IPS DF 19.7 (cell line): ENCODE results near the gene SYNCRIP.
A peak's percentile ranks its signal among the peaks of the same experiment; 100 is the strongest.
"Not testable (repeated sequence)": the region's sequence is repeated elsewhere in the genome, so short reads cannot be mapped to it uniquely, and the experiment has no call there.

Experiments used
- DNase-seq: peaks from one replicate; pipeline ENCODE4 v3.0.0-alpha.2; 2013; ENCODE audit warnings: low read depth, low spot score

SYNCRIP gene

GRCh38 chr6:85670573-85670972, 27.9 kb upstream of the SYNCRIP start:
- no peak for DNase-seq

DNA sequence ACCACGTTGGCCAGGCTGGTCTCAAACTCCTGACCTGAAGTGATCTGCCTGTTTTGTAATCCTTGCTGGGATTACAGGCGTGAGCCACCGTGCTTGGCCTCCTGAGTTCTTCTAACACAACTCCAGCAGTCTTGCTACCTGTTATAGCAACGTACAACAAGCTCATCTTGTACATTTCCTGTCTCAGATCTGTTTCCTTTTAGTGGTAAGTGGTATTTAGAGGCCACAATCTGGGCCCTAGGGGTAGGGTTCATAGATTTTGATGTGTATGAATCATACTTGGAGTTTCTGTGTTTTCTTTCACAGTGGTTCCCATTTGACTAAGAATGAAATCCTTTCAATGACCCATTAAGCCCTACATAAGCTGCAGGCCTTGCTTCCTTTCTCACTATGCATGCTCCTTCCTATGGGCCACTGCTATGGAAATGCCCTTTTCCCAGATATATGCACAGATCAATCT, 27.1 kb upstream of the SYNCRIP start:
- no peak for DNase-seq

GRCh38 chr6:85662251-85662650, 19.6 kb upstream of the SYNCRIP start:
- DNase-seq = no peak

- no peak for DNase-seq
Measured at GRCh38 chr6:85660181-85660611, 17.5 kb upstream of the SYNCRIP start.

- no peak for DNase-seq
Measured at GRCh38 chr6:85650606-85651005, 7.9 kb upstream of the SYNCRIP start.

DNA sequence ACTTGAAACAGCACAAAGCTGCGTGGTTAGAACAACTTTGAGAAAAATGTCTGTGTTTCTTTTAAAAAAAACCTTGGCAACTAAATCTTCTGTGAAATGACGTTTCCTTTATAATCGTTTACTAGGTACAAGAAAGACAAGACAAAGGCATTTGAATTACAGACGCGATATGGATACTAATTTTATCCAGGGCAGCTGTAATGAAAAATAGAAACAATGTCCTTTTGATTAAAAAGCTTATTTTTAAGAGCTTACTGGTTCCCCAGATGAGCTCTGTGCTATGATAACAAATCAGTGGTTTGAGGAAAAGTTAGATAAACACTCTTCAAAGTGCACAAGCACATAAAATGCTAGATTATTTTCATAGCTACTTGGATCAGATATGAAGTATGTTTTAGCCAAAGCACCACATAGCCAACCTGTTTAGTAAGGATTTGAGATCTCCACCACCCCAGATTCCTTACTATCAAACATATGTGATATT, 1.6 kb upstream of the SYNCRIP start:
- no peak for DNase-seq

- DNase-seq = peak; percentile 33
Measured at GRCh38 chr6:85643537-85644278, 1.0 kb upstream of the SYNCRIP start.

GRCh38 chr6:85641897-85642773, 551 bp downstream of the SYNCRIP start:
- no peak for DNase-seq

GRCh38 chr6:85641522-85641896, 1.2 kb downstream of the SYNCRIP start:
- no peak for DNase-seq

DNA sequence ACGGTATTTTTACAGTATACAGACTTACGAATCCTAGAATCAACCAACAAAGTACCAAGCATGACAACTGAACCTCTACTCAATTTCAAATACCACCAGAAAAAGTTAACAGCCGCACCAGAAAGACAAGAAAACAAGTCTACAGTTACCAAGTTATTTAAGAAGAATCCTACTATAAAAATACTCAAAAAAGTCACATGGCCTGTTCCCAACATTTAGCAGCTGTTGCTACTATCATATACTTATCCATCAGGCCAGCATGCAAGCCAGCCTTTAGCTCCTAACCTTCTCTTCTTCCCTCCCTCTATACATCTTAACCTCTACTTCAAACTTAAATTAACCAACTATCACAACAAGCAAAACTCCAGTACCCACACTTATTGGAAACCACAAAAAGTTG, 1.9 kb downstream of the SYNCRIP start:
- no peak for DNase-seq

GRCh38 chr6:85637579-85637978, 5.1 kb downstream of the SYNCRIP start:
- DNase-seq = no peak

DNA sequence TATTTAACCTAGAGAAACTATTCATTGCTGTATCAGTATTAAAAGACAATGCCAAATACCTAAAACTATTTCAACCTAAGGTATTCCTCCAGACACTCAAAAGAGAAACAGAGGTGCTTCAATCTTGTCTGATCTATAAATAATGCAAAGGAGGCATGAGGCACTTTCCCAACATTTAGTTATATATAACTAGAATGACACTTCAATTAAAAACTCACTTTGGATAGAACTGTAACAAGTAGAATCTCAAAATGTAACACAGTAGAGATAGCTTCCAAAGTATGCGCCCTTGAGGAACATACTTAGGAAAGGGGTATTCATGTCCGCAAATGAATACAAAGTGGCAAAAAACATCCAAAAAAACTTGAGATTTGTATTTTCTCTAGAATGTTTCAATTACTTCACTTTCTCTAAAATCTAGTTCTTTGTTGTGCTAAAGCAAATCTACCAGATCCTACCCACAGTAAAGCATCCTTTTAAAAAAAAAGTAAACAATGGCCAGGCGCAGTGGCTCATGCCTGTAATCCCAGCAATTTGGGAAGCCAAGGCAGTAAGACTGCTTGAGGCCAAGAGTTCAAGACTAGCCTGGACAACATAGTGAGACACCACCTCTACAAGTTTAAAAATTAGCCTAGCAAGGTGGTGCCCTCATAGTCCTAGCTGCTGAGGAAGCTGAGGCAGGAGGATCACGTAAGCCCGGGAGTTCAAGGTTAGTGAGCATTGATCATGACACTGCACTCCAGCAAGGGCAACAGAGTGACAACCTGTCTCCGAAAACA, 10.3 kb downstream of the SYNCRIP start:
- no peak for DNase-seq

GRCh38 chr6:85631117-85631516, 11.6 kb downstream of the SYNCRIP start:
- DNase-seq = not testable (repeated sequence)

- no peak for DNase-seq
Measured at GRCh38 chr6:85628353-85628752, 14.3 kb downstream of the SYNCRIP start.

DNA sequence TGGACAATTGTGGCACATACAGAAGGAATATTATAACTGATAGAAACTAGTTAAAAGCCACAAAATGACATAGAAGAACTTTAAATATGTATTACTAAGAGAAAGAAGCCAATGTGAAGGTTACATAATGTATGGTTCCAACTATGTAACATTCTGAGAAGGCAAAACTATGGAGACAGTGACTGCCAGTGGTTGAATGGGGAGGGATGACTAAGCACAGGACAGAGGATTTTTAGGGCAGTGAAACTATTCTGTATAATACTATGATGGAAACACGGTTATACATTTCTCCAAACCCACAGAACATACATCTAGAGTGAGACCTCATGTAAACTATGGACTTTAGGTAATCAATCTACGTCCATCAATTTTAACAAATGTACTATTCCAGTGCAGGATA, 22.4 kb downstream of the SYNCRIP start:
- DNase-seq = no peak

- no peak for DNase-seq
Measured at GRCh38 chr6:85614780-85615179, 27.9 kb downstream of the SYNCRIP start.

DNA sequence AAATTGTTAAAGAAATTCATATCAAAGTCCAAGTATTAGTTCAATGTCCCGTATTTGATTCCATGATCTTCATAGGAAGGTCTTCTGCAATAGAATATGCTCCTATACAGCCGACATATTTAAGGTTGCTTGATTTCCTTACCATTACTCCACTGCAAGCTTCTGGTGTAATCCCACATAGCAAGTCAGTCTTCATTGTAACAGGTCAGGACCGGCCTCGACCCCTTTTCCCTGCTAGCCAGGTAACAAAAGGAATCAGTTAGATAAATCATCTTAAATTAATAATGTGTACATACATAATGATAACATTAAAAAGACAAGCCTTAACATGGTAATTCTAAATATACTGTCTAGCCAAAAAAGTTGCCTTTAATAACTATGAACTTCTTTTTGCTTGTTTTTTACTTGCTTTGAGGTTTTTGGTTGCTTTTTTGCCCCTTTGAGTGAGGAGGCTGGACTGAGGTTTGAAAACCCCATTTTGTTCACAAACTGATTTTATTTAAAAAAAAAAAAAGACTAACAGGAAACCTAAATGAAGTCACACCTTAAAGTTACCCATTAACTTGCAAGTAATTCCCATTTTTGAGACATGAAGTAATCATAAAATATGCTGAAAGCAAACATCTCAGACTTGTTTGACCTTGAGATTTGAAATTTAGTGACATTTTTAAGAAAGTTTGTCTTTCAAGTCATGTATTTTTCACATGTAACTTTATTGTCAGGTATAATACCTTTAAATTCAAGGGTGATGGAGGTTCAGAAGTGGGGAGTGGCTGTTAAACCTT, 29.8 kb downstream of the SYNCRIP start:
- no peak for DNase-seq

- no peak for DNase-seq
Measured at GRCh38 chr6:85610182-85610895, 32.3 kb downstream of the SYNCRIP start.

DNA sequence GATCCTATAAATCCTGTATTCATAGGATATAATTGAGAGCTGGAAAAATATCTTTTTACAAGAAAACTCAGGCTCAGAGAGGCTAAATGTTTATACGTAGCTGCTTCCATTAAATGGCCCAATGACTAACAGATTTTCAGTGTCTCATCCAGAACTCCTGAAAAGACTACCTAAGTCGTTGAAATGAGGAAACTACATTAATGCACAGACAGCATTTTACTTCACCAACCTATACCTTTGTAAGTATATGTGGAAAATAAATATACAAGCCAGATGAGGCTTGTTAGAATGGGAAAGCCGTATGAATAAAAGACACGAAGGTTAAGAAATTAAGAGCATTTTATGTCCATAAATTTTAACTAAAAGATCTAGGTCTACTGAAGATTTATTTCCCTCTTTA, 40.6 kb downstream of the SYNCRIP start:
- no peak for DNase-seq

DNA sequence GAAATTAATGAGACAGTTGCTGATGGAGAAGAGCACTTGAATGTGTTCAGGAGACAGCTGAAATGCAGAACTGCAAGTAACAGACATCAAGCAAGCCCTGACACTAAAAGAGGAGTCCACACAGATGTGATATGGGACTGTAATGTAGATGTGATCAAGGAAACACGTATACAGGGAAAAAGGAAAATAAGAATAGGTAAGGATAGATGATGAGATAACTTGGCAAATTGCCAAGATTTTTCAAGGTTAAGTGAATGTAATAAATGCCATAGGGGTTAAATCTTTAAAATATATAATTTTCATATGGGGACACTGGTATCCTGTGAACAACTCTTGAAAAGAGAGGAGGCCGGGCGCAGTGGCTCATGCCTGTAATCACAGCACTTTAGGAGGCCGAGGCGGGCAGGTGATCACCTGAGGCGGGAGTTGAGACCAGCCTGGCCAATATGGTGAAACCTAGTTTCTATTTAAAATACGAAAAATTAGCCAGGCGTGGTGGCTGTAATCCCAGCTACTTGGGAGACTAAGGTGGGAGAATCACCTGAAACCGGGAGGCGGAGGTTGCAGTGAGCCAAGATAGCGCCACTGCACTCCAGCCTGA, 41.9 kb downstream of the SYNCRIP start:
- DNase-seq = no peak
